Measurements from ENCODE around the gene SPDYE1.
A peak's percentile ranks its signal among the peaks of the same experiment; 100 is the strongest.

SPDYE1 gene

DNA sequence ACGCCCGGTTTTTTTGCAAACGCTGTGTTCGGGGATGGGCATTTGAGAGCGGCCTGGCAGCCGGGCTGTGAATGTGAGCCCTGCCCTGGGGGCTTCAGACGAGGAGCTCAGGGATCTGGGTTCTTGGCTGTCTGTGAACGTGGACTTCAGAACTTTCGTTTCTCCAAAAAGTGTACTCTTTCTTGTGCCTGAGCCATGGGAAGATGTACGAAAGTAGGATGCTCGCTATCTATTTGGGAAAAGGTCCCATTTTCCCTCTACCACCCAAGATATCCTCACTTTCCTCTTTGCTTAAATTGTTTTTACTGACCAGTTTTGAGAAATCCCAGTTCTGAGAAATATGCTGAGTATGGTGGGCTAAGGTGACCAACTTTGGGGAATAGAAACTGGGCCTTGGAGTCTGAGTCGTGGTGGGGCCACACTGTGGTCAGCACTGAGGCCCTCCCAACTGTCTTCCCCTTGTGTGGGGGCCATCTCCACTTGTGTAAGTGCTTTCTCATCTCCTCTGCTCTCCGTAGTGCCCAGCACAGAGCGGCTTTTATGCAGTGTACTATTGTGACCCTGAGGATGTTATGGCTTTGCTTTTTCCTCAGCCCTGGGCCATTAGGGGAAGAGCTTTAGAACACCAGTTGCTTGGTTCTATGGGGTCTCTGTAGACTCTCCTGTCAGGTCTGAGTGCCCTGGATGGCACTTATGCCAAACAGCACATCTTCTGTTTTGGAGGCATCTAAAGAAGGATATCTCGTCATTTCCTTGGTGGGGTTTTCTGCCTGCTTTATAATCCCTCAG is 47.7 kb downstream of the SPDYE1 start:
- no peak for DNase-seq

DNA sequence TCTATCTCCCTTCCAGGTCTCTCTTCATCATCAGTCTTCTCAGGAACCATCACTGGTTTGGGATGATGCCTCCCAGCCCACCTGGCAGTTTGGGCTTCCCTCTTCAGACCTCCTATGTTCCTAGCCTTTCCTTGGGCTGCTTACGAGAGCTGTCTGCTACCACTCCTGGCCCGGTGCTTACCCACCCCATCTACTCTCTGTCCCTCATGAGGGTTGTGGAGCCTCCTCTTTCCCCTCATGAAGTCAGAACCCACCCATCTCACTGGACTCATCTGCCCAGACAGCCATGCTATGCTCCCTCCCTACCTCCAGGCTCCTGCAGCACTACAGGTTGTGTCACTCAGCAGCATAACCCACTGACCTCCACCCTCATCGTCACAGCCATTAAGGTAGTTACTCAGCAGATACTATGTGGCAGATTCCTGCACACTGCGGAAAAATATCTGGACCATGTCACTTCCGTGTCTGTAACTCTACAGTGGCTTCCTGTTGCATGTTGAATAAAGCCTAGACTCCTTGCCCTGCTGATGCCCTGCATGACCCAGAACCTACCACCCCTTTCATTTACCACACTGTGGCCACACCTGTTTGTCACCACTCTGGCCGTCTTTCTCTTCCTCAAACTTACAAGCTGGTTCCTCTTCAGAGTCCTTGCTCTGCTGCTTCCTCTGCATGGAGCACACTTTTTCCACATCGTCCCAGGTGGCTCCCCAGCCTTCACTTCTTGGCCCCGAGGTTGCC is 48.8 kb downstream of the SPDYE1 start:
- DNase-seq, result peak; percentile 50

DNA sequence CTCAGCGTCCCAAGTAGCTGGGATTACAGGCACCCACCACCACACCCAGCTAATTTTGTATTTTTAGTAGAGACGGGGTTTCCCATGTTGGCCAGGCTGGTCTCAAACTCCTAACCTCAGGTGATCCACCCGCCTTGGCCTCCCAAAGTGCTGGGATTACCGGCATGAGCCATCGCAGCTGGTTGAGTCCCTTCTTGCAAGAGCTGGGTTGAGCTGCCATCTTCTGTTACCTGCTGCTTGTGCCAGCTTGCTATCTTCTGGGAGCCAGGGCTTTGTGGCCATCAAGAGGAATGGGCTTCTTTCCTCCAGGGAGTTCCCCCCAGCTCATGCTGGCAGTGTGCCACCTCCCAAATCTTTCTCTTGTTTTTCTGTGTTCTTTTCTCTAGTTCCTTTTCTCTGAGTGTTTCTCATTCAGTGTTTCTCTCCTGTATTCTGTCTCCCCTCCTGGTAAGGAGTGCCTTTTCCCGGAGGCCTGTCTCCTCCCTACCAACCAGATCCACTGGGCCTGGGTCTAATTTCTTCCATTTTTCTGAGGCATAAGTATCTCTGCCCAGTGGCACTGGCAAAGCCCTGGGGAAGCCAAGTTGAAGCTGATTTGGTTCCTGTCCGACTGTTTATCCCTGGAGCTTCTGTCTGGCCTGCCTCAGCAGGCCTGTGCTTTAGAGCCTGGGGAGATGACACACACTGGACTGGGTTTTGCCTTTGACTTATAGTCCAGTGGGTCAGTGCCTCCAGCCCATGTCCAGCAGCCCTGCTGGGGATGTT is 50.5 kb downstream of the SPDYE1 start:
- no peak for DNase-seq

DNA sequence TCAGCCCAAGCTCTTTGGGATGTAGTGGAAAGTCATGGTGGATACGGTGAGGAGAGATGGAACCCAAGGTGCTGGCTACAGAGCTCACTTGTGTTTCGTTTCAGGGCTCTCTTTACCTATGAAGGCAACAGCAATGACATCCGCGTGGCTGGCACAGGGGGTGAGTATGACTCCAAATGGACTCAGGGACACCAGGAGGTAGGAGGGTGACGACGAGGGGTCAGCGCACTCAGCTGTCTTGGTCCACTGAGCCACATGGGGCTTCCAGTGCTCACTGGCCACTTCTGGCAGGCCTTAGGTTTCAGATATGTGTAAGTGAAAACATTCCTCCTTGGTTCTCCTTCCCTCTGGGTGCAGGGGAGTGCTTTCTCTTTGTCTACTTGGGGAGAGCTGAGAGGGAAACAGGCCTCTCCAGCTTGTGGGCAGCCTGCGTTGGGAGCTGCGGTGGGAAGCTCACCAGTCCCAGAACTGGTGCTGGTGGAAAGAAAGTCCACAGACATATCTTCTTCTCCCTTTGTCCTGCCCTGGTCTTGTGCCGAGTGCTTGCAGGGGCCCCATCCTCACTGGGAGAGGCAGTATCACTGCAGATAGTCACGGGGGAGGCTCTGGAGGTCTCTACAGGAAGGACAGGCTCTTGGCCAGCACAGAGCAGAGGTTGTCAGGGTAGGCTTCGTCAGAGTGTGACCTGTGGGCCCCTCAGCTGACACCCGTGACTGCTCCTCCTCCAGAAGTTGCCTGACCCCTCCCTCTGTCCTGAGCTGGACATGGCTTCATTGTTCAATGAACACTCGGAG is 52.6 kb downstream of the SPDYE1 start:
- no peak for DNase-seq

DNA sequence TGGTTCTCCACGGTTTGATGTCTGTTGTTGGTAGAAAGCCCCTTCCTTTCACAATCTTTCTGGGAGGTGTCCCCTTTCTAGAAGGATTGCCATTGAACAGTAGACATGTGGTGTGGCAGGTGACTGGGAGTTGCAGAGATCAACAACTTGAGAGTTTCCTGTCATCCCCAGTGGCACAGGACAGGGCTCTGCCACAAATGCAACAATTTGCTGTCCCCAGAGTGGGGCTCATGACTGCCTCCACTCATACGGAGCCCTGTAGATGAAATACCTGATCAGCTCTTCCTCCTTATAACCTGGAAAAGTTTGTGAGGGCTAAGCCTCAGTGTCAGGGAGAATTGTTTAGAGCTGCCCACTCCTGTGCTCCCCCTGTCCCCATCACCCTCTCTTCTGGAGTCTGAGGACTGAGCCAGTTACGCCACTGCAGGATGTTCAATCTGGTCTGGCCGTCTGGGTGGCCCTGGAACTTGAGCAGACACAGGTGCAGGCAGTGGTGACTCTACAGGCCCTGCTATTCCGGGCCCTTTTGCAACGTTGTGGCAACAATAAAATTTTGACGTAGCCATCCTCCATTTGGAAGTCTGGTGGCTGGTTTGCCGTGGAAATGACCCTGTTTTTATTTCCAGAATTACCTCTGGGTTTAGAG is 53.3 kb downstream of the SPDYE1 start:
- no peak for DNase-seq

- DNase-seq, result no peak
Measured at GRCh38 chr7:44051611-44052220, 54.0 kb downstream of the SPDYE1 start.

DNA sequence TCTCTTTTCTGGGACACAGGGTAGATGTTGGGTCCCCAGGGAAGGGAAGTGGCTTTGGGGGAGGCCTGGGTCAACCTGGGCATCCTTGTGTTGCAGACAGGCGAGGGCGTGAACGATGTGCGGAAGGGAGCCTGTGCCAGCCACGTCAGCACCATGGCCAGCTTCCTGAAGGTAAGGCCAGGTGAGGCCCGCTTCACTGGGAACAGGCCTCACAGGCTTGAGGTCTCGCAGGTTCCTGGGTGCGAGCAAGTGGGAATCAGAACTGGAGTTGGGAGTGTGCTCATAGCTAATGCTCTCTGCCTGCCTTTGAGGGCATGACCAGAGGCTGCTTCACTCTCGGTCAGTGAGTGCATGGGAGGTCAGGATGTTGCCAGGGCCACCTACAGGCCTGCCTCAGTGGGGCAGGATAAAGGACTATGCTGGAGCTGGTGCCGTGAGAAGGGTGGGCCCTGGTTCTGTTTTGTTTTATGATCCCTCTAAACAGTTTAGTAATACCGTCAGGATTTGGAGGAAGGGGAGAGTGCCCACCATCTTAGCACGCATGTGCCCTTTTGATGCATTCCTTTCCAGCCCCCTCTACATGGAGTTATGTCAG is 55.2 kb downstream of the SPDYE1 start:
- DNase-seq, result no peak

DNA sequence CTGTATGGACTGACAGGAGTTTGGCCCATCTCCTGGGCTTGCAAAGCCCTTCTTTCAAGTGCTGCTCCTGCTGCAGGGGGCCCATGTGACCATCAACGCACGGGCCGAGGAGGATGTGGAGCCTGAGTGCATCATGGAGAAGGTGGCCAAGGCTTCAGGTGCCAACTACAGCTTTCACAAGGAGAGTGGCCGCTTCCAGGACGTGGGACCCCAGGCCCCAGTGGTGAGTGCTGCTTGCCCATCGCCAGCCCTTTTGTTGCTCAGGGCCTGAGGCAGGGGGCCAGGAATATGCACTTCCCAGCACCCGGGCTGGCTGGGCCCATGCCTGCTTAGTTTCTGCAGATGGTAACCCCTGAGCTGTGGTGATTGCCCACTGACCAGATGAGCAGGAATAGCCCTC is 59.0 kb downstream of the SPDYE1 start:
- DNase-seq, result no peak

DNA sequence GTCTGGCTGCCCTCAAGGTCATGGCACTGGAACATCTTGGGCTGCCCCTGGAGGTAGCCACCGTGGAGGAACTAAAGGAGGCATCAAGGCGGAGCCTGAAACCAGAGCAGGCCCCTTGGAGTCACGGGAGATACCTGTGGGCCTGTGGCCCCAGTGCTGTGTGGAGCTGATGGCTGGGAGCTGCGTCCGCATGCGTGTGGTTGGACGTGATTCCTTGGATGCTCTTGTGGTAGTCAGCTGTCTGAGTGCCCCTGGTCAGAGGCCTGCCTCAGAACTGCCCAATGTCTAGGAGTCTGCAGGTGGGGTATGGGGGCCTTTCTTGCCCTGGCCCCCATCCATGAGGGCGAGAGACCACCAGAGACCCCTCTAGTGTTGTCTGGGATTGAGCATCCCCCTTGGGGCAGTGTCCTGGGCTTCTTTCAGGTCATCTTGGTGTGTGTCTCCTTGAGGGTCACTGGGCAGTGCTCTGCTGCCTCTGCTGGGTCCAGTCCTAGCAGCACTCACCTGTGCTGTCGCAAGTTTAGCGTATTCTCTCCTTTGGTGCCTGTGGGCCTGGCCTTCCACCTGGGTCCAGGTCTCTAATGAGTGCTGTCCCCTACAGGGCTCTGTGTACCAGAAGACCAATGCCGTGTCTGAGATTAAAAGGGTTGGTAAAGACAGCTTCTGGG is 59.6 kb downstream of the SPDYE1 start:
- no peak for DNase-seq

DNA sequence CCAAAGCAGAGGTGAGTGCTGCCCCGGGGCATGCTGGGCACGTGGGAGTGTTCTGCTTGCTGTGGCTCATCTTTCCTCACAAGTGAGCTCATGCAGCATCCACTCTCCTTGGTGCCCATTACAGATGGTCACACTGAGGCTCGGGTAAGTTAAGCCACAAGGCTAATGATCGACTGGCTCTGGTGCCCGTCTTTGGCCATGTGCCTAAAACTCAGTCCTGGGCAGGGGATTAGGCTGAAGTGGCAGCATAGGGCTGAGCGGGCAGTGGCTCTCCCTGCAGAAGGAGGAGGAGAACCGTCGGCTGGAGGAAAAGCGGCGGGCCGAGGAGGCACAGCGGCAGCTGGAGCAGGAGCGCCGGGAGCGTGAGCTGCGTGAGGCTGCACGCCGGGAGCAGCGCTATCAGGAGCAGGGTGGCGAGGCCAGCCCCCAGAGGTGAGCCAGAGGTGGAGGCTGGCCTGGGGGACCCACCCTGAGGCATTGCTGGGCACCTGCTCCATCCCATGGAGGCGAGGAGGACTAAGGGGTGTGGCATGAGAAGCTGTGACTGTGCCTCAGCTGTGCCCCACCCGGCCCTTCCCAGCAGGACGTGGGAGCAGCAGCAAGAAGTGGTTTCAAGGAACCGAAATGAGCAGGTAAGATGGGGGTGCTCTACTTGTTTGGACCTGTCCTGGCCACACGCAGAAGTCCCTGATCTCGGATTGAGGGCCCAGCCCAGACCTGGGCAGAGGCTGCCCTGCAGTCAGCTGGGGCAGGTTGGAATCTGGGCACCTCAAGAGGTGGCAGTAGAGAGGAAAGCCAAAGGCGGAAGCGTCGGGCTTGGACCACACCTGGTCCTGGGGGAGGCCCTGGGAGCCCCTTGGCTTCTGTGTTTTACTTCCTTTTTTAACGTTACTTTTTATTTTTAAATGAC is 60.4 kb downstream of the SPDYE1 start:
- no peak for DNase-seq

GRCh38 chr7:44058759-44059218 is 61.1 kb downstream of the SPDYE1 start:
- DNase-seq, result no peak

GRCh38 chr7:44059219-44060090 is 61.8 kb downstream of the SPDYE1 start:
- no peak for DNase-seq

Measured in stimulated activated CD4-positive, alpha-beta T cell treated with anti-CD3 and anti-CD28 coated beads, Interleukin-1b, Interleukin-23, amount 100 ng/mL, for 48 hours (primary cell).